GM12878 (cell line): ENCODE data around the gene COPRS. TPM values are rescaled to one million over a fixed set of nuclear protein-coding genes. Genes with fewer than 3 reads are reported as not detected.

Experiments
- ATAC-seq: fragments of 200-7000 bp; cut with Tn5 transposase; 3 replicates; pipeline ENCODE4 v1.9.1; 2020; ENCODE audit warnings: mild to moderate bottlenecking, moderate library complexity
- BruUV-seq: library from RNA; stranded (reverse); fragments of 400-500 nt; replicated peaks from 2 replicates; lab custom pipeline; 2021; lab: Mats Ljungman, UMichigan
- CTCF ChIA-PET: fragments of 300-600 bp; sonication (Branson Sonifier 250); formaldehyde crosslinking; extraction: SDS; loops from one replicate; lab custom pipeline; 2021; ENCODE audit warnings: inconsistent platforms; lab: Yijun Ruan, JAX
- POLR2A ChIA-PET: fragments of 350-600 bp; formaldehyde crosslinking; extraction: SDS; loops from one replicate; lab custom pipeline; 2021; ENCODE audit warnings: inconsistent platforms; lab: Charles Lee
- RAD21 ChIA-PET: fragments of 300-600 bp; sonication (Branson Sonifier 250); formaldehyde crosslinking; loops from one replicate; lab custom pipeline; 2023; ENCODE audit warnings: antibody characterized with exemption; ENCODE audit not compliant: unreplicated experiment; lab: Charles Lee
- SMC1A ChIA-PET: fragments of 300-600 bp; sonication (Branson Sonifier 250); formaldehyde crosslinking; loops from one replicate; lab custom pipeline; 2023; ENCODE audit not compliant: unreplicated experiment, uncharacterized antibody; lab: Charles Lee
- DNase-seq: peaks from one replicate; pipeline ENCODE4 v3.0.0-alpha.2; 2011; ENCODE audit warnings: low read depth, low spot score
- FAIRE-seq: peaks from 3 replicates; lab custom pipeline; 2011; peaks lifted over from hg19 to GRCh38; lab: Jason Lieb, UNC
- H2AFZ ChIP-seq: 2 replicates; pipeline ENCODE4 v1.6.0; 2011; ENCODE audit warnings: low read depth, low read length, control low read depth; ENCODE audit not compliant: control insufficient read depth
- H3K27ac ChIP-seq: 2 replicates; pipeline ENCODE4 v1.5.1; 2011; ENCODE audit warnings: control low read depth; ENCODE audit not compliant: control insufficient read depth, insufficient read depth
- H3K27me3 ChIP-seq, 2 experiments: replicated peaks in 1 of 2; 2 replicates each; pipeline versions ENCODE4 v1.6.0 to v1.6.1; 2011; ENCODE audit warnings: low read length in 1 of 2; ENCODE audit not compliant: control insufficient read depth in 2 of 2, insufficient read depth in 2 of 2
- H3K36me3 ChIP-seq, 2 experiments: 2 replicates each; pipeline ENCODE4 v1.5.1; 2011; ENCODE audit warnings: low read length in 1 of 2; ENCODE audit not compliant: control insufficient read depth in 2 of 2, insufficient read depth in 2 of 2
- H3K4me1 ChIP-seq: 2 replicates; pipeline ENCODE4 v1.6.1; 2011; ENCODE audit warnings: mild to moderate bottlenecking, low read length, moderate library complexity, mixed read lengths; ENCODE audit not compliant: control insufficient read depth, insufficient read depth
- H3K4me2 ChIP-seq: 2 replicates; pipeline ENCODE4 v1.6.0; 2011; ENCODE audit warnings: control low read depth; ENCODE audit not compliant: control insufficient read depth, insufficient read depth
- H3K4me3 ChIP-seq: fragments of 200-600 bp; sonication (generic); 2 replicates; pipeline ENCODE4 v1.5.1; 2016
- H3K79me2 ChIP-seq: 2 replicates; pipeline ENCODE4 v1.6.0; 2011; ENCODE audit warnings: low read length; ENCODE audit not compliant: control insufficient read depth, insufficient read depth
- H3K9ac ChIP-seq: 2 replicates; pipeline ENCODE4 v1.8.0; 2011; ENCODE audit warnings: low read length, control low read depth, mixed read lengths; ENCODE audit not compliant: control insufficient read depth, insufficient read depth
- H3K9me3 ChIP-seq: replicated peaks from 3 replicates; pipeline ENCODE4 v1.5.1; 2011; ENCODE audit warnings: mild to moderate bottlenecking, low read length; ENCODE audit not compliant: control insufficient read depth, insufficient read depth
- H4K20me1 ChIP-seq: 2 replicates; pipeline ENCODE4 v1.6.0; 2011; ENCODE audit not compliant: control insufficient read depth, insufficient read depth
- EP300 ChIP-seq, 2 experiments: fragments of 150-350 bp in 1 of 2; IDR thresholded peaks; 2 replicates each; pipeline ENCODE4 v1.6.1; 2011 to 2012; ENCODE audit warnings: low read depth in 2 of 2, low read length in 2 of 2, borderline replicate concordance in 1 of 2, improper control_type of control experiment in 1 of 2, inconsistent platforms in 1 of 2; ENCODE audit not compliant: control insufficient read depth in 1 of 2
- KAT2A ChIP-seq: conservative IDR thresholded peaks from 2 replicates; pipeline ENCODE4 v1.6.1; 2011; ENCODE audit warnings: low read depth, low read length; ENCODE audit not compliant: control insufficient read depth
- MEF2B ChIP-seq: fragments of 450-650 bp; IDR thresholded peaks from 2 replicates; pipeline ENCODE4 v1.6.1; 2018; ENCODE audit warnings: mild to moderate bottlenecking, moderate library complexity; ENCODE audit not compliant: partially characterized antibody, poor library complexity, severe bottlenecking
- MYC ChIP-seq: IDR thresholded peaks from 2 replicates; pipeline ENCODE4 v1.6.1; 2011; ENCODE audit warnings: mild to moderate bottlenecking, low read length, moderate library complexity, inconsistent platforms; ENCODE audit not compliant: insufficient read depth, insufficient replicate concordance, insufficient read length, severe bottlenecking
- NFIC ChIP-seq: IDR thresholded peaks from 2 replicates; pipeline ENCODE4 v1.6.1; 2012; ENCODE audit warnings: low read depth, mild to moderate bottlenecking, inconsistent platforms, low read length, moderate library complexity
- NRF1 ChIP-seq: conservative IDR thresholded peaks from 2 replicates; pipeline ENCODE4 v1.6.1; 2011; ENCODE audit warnings: mild to moderate bottlenecking, low read depth, low read length, improper control_type of control experiment
- SIX5 ChIP-seq: IDR thresholded peaks from 2 replicates; pipeline ENCODE4 v1.6.1; 2011; ENCODE audit warnings: mild to moderate bottlenecking, low read depth, low read length, moderate library complexity; ENCODE audit not compliant: severe bottlenecking
- SPI1 ChIP-seq: IDR thresholded peaks from 2 replicates; pipeline ENCODE4 v1.6.1; 2011; ENCODE audit warnings: low read depth, mild to moderate bottlenecking, low read length, moderate library complexity, borderline replicate concordance; ENCODE audit not compliant: insufficient read depth
- STAT1 ChIP-seq: fragments of 450-650 bp; conservative IDR thresholded peaks from 2 replicates; pipeline ENCODE4 v1.6.1; 2014; ENCODE audit warnings: antibody characterized with exemption, mild to moderate bottlenecking
- ZSCAN29 ChIP-seq: fragments of 450-650 bp; IDR thresholded peaks from 2 replicates; pipeline ENCODE4 v1.6.1; 2017; ENCODE audit warnings: mild to moderate bottlenecking, moderate library complexity
- WGBS: methylation state at CpG from one replicate; pipeline ENCODE4 v1.1.6; 2016; ENCODE audit warnings: low lambda C conversion rate; ENCODE audit not compliant: insufficient replicate concordance, insufficient coverage; ENCODE audit errors: missing lambda C conversion rate; 5-methylcytosine and 5-hydroxymethylcytosine counted together
- in situ Hi-C: fragments of 300-500 bp; cut with MboI; formaldehyde crosslinking; loops from 9 replicates; pipeline ENCODE4 v1.14.3; 2018; ENCODE audit warnings: mixed read lengths
- intact Hi-C: fragments of 100-400 bp; cut with micrococcal nuclease; formaldehyde crosslinking; loops from one replicate; pipeline ENCODE4 v1.14.2; 2022; ENCODE audit not compliant: unreplicated experiment
- polyA plus RNA-seq, 11 experiments: library from polyadenylated mRNA; depleted of rRNA in 4 of 11; unstranded in 6 of 11; stranded (reverse) in 5 of 11; fragments of >200 nt; fragmentation: Nextera tagmentation in 4 of 11; fragmentation: Illumina TruSeq in 1 of 11; extraction: Ambion mirVana in 4 of 11; extraction: Trizol in 1 of 11; gene quantifications; 1 replicate in 1 of 11; 2 replicates in 10 of 11; pipeline versions ENCODE4 v1.2.1 to v1.2.3, GENCODE V29; 2011 to 2016; ENCODE audit warnings: inconsistent platforms in 2 of 11, missing spikeins in 2 of 11, low read depth in 1 of 11
- total RNA-seq, 4 experiments: library from RNA; depleted of rRNA in 3 of 4; stranded (reverse); fragments of >200 nt in 3 of 4; fragmentation: Illumina TruSeq in 1 of 4; extraction: Trizol in 1 of 4; gene quantifications; 2 replicates each; pipeline versions ENCODE4 v1.2.1 to v1.2.3, GENCODE V29; 2013 to 2021
- TF ChIP-seq, protein P1 (sequence below): fragments of 450-650 bp; IDR thresholded peaks from 2 replicates; pipeline ENCODE4 v1.6.1; 2018; ENCODE audit warnings: mild to moderate bottlenecking, low read depth, moderate library complexity; ENCODE audit not compliant: partially characterized antibody
- TF ChIP-seq, protein P2 (sequence below): IDR thresholded peaks from 2 replicates; pipeline ENCODE4 v1.6.1; 2012; ENCODE audit warnings: improper control_type of control experiment, low read depth, low read length; ENCODE audit not compliant: insufficient replicate concordance
- TF ChIP-seq, protein P3 (sequence below): IDR thresholded peaks from 2 replicates; pipeline ENCODE4 v1.6.1; 2012; ENCODE audit warnings: low read depth, low read length, improper control_type of control experiment

COPRS gene
- total and polyA plus RNA-seq, 10 of the 15 experiments (the other 5 are each of a cell fraction or from before 2014, with no cell fraction given) = 6.3 to 41.9 (median 31.4) TPM

DNA sequence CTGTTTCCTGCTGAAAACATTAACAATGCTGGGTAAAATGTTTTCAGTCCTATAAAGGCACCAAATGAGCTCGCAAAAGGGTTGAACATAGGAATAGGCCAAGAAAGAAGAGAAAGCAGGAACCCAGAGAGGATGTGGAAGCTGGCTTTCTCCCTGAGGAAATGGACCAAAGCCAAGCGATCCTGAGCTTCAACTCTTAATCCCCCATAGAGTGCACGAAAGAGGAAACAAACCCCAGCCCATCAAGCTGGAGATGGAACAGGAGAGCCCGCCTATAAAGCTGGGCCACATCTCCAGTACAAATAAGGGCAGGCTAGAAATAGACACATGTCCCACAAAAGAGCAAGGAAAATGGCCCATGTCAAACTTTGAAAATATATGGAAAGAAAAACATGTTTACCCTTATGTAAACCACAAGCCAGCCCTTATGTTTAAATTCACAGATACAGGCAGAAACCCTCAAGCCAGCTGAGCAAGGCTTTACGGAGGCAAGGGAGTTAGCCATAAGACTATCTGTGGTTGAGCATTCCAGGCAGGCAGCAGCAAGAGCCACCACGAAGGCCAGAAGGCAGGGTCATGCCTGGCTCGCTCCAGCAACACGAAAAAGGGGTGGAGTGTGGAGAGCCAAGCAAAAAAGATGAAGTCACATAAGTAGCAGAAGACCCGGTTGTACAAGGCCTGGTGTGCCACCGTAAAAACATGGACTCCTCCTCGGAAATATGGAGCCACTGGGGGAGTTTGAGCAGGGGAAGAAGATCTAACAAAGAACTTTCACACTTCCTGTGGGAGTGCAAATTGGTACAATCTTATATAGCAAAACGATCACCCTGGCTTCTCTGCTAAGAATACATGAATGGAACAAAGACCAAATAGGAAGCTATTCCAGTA, 27.8 kb downstream of the COPRS start:
- in situ Hi-C loops = no loop called here
- FAIRE-seq (no peak), ATAC-seq (no peak), DNase-seq (no peak)
- Histone ChIP-seq H3K27ac (no peak overlapping the region), H3K36me3 (no peaks in the 10 kb centered on the region), H4K20me1 (no peaks in the 10 kb centered on the region), H3K4me2 (no peak overlapping the region), H3K79me2 (no peaks in the 10 kb centered on the region), H3K4me3 (no peak overlapping the region), H3K4me1 (peaks cover 8% of the 10 kb centered on the region), H3K9me3 (no peaks in the 10 kb centered on the region), H3K9ac (no peak overlapping the region), H2AFZ (no peak overlapping the region), H3K27me3 (no peaks in the 10 kb centered on the region)
- CTCF ChIA-PET = interaction anchor here (0.8 to 1.8 kb wide), 3 partner anchors 11 to 298 kb away, joined by 3 to 12 read pairs (median 3); no protein-coding TSS in a partner anchor
- intact Hi-C loops = no loop called here
- RAD21 ChIA-PET = no interaction called here
- 44% methylated on average over 12 of the region's 12 CpGs for WGBS
- POLR2A ChIA-PET = interaction anchor here (0.5 kb wide), 1 partner anchor 375 kb away, joined by 4 read pairs; no protein-coding TSS in a partner anchor
- BruUV-seq = no TSS peak
- SMC1A ChIA-PET = interaction anchor here (0.8 kb wide), 1 partner anchor 11 kb away, joined by 3 read pairs; no protein-coding TSS in a partner anchor
- TF ChIP-seq MYC (no peak), NFIC (no peak), NRF1 (no peak), KAT2A (no peak), MEF2B (no peak), ZSCAN29 (no peak), SIX5 (no peak), STAT1 (no peak), EP300 (IDR thresholded peaks at IDR 0.05; ENCODE audit: borderline replicate concordance in 1 of 2, control insufficient read depth in 1 of 2, low read depth in 2 of 2, low read length in 2 of 2) (no peak), SPI1 (no peak)
- TF ChIP-seq, protein P1, sequence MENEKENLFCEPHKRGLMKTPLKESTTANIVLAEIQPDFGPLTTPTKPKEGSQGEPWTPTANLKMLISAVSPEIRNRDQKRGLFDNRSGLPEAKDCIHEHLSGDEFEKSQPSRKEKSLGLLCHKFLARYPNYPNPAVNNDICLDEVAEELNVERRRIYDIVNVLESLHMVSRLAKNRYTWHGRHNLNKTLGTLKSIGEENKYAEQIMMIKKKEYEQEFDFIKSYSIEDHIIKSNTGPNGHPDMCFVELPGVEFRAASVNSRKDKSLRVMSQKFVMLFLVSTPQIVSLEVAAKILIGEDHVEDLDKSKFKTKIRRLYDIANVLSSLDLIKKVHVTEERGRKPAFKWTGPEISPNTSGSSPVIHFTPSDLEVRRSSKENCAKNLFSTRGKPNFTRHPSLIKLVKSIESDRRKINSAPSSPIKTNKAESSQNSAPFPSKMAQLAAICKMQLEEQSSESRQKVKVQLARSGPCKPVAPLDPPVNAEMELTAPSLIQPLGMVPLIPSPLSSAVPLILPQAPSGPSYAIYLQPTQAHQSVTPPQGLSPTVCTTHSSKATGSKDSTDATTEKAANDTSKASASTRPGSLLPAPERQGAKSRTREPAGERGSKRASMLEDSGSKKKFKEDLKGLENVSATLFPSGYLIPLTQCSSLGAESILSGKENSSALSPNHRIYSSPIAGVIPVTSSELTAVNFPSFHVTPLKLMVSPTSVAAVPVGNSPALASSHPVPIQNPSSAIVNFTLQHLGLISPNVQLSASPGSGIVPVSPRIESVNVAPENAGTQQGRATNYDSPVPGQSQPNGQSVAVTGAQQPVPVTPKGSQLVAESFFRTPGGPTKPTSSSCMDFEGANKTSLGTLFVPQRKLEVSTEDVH = no peak
- TF ChIP-seq, protein P2, sequence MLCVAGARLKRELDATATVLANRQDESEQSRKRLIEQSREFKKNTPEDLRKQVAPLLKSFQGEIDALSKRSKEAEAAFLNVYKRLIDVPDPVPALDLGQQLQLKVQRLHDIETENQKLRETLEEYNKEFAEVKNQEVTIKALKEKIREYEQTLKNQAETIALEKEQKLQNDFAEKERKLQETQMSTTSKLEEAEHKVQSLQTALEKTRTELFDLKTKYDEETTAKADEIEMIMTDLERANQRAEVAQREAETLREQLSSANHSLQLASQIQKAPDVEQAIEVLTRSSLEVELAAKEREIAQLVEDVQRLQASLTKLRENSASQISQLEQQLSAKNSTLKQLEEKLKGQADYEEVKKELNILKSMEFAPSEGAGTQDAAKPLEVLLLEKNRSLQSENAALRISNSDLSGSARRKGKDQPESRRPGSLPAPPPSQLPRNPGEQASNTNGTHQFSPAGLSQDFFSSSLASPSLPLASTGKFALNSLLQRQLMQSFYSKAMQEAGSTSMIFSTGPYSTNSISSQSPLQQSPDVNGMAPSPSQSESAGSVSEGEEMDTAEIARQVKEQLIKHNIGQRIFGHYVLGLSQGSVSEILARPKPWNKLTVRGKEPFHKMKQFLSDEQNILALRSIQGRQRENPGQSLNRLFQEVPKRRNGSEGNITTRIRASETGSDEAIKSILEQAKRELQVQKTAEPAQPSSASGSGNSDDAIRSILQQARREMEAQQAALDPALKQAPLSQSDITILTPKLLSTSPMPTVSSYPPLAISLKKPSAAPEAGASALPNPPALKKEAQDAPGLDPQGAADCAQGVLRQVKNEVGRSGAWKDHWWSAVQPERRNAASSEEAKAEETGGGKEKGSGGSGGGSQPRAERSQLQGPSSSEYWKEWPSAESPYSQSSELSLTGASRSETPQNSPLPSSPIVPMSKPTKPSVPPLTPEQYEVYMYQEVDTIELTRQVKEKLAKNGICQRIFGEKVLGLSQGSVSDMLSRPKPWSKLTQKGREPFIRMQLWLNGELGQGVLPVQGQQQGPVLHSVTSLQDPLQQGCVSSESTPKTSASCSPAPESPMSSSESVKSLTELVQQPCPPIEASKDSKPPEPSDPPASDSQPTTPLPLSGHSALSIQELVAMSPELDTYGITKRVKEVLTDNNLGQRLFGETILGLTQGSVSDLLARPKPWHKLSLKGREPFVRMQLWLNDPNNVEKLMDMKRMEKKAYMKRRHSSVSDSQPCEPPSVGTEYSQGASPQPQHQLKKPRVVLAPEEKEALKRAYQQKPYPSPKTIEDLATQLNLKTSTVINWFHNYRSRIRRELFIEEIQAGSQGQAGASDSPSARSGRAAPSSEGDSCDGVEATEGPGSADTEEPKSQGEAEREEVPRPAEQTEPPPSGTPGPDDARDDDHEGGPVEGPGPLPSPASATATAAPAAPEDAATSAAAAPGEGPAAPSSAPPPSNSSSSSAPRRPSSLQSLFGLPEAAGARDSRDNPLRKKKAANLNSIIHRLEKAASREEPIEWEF = no peak
- TF ChIP-seq, protein P3, sequence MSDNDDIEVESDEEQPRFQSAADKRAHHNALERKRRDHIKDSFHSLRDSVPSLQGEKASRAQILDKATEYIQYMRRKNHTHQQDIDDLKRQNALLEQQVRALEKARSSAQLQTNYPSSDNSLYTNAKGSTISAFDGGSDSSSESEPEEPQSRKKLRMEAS = no peak
